Activated CD8-positive, alpha-beta memory T cell treated with anti-CD3 and anti-CD28 coated beads for 4 hours (primary cell): ENCODE measurements around the gene RNF4.
"Not testable (repeated sequence)": the region's sequence is repeated elsewhere in the genome, so short reads cannot be mapped to it uniquely, and the experiment has no call there.

Source experiments
- DNase-seq, 2 donors: peaks; one replicate each; pipeline ENCODE4 v3.0.0-alpha.2; 2020; ENCODE audit warnings: low read depth in 2 of 2

Gene RNF4

GRCh38 chr4:2457481-2458295 lies 11.2 kb upstream of the RNF4 start:
- DNase-seq: no peak

DNA sequence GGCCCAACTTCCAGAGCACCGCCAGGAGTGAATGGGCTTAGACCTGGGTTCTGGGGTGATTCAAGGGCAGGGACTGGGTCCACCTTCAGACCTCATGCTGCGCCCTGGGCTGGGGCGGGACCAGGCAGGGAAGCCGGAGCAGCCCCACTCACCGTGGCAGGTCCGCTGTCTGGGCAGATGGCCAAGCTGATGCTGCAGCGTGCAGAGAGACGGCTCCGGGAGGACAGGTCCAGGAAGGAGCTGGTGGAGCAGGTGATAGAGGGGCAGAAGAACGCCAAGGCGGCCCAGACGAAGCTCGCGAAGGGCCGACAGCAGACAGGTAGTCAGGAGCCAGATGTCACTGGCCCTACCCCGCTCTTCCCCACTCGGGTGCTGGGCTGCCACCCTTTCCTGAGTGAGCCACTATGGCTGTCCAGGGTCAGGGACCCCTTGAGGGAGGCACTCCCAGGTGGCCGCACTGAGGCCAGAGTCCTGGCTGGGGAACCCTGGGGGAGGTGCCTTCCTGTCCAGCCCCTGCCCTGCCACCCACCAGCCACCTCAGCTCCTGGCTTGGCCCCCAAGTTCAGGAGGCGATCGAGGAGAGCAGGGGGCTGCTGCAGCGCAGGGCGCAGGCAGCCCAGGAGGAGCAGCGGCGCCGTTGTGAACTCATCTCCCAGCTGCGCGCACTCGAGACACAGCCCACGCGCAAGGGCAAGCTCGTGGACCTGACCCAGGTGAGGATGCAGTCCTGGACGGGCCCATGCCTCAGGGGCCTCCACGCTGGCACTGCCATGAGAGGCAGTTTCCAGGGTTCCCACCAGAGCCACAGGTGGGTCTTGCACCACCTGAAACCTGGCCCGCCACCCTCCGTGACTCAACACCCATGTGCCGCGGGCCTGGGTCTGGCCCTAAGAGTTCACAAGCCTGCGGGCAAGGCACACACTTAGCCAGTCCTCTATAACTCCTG lies 10.1 kb upstream of the RNF4 start:
- DNase-seq: no peak

GRCh38 chr4:2459589-2460349 lies 9.1 kb upstream of the RNF4 start:
- no peak for DNase-seq

DNA sequence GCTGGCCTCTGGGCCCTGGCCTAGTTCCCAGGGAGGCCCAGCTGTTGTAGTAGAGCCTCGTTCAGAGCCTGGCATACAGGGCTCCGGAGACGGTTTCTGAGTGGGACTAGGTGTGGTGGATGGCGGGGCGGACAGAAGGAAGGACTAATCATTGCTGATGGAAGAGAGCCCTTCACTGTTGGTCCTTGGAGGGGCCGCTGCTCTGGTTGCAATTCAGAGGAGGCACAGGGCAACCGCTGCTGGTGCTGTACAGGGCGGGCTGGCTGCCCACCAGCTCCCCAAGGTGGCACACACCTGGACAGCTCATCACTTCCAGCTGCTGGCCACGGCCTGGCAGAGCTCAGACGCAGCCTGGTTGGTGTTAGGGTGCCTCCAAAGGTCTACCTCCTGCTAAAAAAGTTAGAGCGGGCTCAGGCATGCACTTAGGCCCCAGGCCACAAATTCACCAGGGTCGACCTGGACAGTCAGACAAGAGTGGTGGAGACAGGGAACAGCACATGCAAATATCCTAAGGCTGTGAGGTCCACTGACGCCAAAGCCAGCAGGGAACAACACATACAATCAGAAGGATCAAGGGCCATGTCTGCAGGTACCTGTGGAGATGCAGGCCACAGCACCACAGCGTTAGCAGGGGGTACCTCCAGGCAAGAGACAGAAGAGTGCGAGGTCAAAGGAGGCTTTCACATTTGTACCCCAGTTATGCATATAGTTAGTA lies 7.5 kb upstream of the RNF4 start:
- no peak for DNase-seq

- DNase-seq: peak; percentile 22 to 35
Observed at GRCh38 chr4:2462218-2462991, 6.5 kb upstream of the RNF4 start.

- DNase-seq: no peak
Observed at GRCh38 chr4:2462992-2463762, 5.7 kb upstream of the RNF4 start.

- DNase-seq: no peak
Observed at GRCh38 chr4:2465032-2465431, 3.9 kb upstream of the RNF4 start.

DNA sequence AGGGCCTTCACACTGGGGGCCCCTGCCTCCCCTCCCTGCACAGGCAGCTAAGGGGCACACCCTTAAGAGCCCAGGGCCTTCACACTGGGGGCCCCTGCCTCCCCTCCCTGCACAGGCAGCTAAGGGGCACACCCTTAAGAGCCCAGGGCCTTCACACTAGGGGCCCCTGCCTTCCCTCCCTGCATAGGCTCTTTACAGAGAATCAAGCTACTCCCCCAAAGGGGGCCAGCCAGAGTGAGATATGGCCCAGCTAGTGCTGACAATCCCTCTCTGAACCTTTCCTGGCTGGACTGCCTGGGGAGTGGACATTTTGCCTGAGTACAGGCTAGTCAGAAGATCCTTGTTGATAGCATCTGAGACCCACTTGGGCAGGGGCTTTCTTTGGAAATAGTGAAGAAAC lies 3.4 kb upstream of the RNF4 start:
- DNase-seq: not testable (repeated sequence)

GRCh38 chr4:2469192-2469984 lies 482 bp downstream of the RNF4 start:
- DNase-seq: peak; percentile 49 to 58

DNA sequence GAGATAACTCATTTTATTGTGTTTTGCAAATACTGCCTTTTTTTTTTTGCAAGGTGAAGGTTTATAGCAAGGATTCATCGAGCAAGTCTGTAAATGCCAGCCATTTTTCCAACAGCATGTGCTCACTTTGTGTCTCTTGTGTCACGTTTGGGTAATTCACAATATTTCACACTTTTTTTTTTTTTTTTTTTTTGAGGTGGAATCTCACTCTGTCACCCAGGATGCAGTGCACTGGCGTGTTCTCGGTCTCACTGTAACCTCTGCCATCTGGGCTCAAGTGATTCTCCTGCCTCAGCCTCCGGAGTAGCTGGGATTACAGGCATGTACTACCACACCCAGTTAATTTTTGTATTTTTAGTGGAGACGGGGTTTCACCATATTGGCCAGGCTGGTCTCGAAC lies 1.9 kb downstream of the RNF4 start:
- no peak for DNase-seq

DNA sequence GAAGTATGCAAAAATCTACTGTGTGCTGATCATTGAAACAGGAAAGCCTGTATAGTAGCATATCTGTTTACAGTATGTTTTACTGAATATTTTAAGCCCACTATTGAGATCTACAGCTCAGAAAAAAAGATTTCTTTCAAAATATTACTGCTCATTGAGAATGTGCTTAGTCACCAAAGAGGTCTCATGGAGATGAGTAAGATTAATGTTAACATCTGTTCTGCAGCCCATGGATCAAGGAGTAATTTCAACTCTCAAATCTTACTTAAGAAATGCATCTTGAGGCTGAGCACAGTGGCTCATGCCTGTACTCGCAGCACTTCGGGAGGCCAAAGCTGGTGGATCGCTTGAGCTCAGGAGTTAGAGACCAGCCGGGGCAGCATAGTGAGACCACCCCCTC lies 3.3 kb downstream of the RNF4 start:
- no peak for DNase-seq

DNA sequence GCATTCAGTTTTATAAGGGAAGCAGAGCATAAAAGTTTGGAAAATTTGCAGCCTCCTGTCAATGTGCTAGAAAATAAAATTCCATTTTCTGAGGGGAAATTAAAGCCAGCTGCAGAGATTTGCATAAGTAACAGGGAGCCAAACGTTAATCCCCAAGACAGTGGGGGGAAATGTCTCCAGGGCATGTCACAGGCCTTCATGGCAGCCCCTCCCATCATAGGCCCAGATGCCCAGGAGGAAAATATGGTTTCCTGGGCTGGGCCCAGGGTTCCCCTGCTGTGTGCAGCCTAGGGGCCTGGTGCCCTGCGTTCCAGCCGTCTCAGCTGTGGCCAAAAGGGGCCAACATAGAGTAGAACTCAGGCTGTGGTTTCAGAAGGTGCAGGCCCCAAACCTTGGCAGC lies 9.3 kb downstream of the RNF4 start:
- no peak for DNase-seq

DNA sequence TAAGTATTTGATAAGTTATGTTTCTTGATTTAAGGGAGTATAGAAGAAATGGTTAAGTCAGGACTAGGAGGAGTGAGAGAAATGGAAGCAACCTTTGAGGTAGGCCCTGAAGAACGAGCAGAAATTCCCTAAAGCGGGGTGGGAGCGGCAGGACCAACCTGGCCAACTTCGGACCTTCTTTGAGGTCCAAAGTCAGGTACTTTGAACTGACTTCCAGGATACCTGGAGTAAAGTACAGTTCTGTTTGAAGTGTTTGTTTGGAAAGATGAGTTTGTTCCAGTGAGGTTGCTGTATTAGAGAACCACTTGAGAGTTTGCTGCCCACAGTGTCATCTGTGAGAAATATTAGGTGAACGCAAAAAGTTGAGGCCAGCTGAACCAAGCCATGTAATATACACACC lies 11.7 kb downstream of the RNF4 start:
- DNase-seq: no peak

GRCh38 chr4:2482192-2482591 lies 13.3 kb downstream of the RNF4 start:
- no peak for DNase-seq

DNA sequence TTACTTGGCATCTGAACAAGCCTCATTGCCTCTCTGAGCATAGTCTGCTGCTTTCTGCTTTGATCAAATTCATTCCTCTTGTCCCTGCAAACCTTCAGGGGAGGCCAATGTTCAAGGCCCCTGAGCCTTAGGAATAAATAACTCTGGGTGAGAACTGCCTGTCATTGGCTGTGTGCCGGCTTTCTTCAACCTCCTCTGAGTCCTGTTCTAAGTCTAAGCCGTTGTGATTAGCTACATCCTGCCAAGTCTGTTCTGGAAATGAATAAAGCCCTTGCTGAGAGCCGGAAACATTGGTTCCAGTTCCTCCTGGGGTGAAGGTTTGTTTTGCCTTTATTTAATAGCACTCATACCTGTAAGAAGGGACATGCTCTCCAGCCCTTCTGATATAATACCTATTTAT lies 13.8 kb downstream of the RNF4 start:
- no peak for DNase-seq

DNA sequence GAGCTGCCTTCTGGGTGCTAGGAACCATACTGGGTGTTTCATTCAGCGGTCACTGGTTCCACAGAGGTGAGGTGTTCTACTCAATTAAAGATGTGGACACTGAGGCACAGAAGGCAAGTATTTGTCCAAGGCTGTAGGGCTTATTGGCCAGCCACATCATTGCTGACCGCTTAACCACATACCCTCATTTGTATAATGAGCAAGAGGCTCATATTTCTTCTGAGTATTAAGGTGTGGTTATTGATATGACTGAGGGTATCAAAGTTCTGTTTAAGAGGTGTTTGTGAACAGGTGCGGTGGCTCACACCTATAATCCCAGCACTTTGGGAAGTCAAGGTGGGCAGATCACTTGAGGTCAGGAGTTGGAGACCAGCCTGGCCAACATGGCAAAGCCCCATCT lies 14.3 kb downstream of the RNF4 start:
- DNase-seq: no peak

GRCh38 chr4:2484185-2484584 lies 15.3 kb downstream of the RNF4 start:
- no peak for DNase-seq

DNA sequence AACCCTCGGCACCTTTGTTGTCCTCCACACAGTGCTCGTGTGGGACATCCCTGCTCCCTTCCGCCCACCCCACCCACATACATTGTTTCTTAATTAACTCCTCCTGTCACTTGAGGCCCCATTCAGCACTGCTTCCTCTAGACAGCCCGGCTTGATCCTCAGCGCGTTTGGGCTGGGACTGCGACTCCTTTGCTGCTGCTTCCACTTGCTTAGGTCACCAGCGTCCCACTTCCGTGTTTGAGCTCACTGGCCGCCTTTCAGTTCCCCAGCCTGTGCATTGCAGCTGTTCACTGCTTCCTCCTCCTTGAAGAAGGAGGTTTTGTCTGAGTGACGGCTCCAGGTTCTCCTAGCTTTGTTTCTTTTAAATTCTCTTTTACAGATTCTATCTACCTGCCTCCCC lies 16.1 kb downstream of the RNF4 start:
- DNase-seq: peak; percentile 32 to 38

DNA sequence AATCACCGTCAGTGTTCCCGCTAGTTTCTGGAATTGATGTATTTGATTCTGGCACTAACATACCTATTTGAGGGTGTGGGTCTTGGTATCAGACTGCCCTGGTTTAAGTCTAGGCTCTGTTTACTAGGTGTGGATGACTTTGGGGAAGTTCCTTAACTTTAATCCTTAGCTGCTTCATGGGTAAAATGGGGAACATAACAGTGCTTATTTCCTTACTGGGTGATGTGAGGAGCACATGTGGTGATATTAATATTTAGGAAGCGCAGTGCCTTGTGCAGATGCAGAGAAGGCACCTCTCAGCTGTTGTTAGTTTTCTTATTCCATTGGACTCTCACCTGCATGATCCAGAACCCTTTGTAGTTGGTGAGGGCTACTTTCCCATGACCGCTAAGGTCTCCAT lies 17.1 kb downstream of the RNF4 start:
- no peak for DNase-seq
